ENCODE data around the gene CAPS2.
"Not testable (repeated sequence)": the region's sequence is repeated elsewhere in the genome, so short reads cannot be mapped to it uniquely, and the experiment has no call there.

The CAPS2 gene

DNA sequence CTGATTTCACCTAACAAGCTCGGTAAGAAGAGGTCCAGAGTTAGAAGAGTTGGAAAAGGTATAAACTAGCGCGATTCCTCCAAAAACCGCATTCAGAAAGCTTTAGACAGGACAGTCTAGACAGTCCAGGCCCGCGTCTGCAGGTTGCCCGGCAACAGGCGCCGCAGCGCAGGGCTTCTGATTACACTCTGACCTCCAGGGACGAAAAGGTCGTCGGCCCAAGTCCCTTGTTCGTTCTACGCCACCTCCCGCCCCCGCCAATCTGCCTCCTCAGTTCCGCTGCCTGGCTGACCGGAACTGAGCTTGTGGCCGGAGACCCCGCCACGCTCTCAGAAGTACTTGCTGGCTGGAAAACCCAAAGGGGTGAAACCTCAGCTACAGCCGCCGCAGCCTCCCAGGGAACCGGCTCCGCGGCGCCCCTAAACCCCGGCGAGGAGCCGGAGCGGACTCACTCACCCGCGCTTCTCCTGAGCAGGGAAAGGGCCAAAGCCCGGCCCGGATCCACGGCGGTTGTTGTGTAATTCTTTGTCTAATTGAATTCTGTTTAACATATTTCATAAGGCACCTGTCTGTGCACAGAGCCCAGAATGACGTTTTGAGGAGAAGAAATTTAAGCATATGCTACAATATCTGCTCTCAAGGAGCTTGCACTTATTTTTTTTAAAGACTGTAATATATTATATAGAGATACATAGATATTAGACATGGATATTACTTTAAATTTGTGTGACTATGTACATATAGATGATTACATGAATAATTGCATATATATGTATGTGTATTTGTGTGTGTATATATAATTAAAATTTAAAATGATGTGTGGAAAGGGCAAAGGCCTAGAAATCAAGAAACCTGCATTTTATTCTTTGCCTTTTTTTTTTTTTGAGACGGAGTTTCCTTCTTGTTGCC, at the start of gene CAPS2:
CAPS2 (minus strand) TSS at position 407 of the 909 bp plus-strand sequence. CDS start 3,826 bp downstream, outside the sequence.
- DNase-seq, result peak; percentile 32 to 63

DNA sequence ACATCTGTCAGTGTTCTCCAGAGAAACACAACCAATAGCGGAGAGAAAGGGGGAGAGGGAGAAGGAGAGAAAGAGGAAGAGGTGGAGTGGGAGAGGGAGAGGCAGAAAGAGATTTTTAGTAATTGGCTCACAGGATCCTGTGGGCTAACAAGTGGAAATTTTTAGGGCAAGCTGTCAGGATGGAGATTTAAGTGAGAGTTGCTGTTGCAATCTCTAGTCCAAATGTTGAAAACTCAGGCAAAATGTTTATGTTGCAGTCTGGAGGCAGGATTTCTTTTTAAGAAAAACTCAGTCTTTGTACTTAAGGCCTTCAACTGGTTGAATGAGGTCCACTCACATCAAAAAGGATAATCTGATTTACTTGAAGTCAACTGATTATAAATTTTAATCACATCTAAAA, 48.2 kb upstream of the CAPS2 start:
- no peak for DNase-seq

DNA sequence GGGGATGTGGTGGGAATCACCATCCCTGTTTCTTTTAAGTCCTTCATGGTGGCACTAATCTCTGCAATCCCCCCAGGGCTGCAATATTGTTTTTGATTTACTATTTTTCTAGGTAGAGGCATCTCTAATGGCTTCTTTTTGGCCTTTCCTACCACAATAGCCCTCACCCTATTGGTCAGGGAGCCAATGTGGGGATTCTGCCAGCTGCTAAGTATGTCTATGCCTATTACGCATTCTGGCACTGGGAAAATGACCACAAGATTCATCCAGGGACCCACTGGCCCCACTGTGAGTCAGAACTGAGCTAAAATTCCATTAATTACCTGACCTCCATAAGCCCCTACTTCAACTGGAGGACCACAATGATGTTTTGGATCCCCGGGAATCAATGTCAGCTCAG, 44.8 kb upstream of the CAPS2 start:
- DNase-seq, result no peak

DNA sequence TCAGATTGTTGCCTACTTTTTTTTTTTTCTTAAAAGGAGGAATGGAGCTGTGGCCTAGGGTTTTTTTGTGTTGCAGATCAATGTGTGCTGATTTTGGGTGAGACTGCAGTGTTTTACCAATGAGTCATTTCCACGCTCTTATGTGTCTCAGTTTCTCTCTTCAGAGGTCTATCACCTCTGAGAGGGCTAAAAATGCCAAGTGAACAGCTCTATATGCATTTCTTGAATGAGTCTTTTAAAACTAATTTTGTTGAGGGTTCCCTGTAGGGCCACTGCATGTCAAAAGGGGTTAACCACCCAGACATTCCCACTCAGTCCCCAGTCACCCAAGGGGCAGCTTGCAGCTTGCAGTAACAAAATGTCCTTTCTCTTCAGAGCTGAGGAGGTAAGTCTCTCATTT, 36.5 kb upstream of the CAPS2 start:
- no peak for DNase-seq

DNA sequence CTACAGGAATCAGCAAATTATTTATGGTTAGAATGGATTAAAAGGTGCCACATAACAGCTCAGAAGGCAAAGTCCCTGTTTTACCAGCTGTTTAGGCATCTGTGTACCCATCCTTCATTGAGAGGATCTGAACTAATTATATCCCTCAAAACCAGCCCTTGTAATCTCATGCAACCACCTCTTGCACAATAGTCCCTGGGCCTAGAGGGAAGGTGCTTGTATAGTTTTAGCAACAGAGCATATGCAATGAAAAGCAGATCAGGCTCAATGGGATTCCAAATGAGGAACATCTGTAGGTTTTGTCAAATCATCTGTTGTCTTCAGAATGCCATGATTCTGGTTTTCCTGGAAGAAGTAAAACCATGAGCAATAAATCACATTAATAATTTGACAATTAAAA, 34.8 kb upstream of the CAPS2 start:
- DNase-seq, result no peak

DNA sequence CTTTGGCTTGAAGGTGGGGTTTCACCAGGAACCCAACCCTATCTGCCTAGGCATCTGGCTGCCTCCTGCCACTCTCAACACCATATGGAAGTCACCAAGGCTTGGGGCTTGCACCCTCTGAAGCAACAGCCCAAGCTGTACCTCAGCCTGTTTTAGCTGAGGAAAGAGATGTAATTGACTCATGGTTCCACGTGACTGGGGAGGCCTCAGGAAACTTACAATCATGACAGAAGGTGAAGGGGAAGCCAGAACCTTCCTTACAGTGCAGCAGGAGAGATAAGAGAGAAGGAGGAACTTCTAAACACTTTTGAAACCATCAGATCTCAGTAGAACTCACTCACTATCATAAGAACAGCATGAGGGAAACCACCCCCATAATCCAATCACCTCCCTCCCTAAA, 31.3 kb upstream of the CAPS2 start:
- no peak for DNase-seq

DNA sequence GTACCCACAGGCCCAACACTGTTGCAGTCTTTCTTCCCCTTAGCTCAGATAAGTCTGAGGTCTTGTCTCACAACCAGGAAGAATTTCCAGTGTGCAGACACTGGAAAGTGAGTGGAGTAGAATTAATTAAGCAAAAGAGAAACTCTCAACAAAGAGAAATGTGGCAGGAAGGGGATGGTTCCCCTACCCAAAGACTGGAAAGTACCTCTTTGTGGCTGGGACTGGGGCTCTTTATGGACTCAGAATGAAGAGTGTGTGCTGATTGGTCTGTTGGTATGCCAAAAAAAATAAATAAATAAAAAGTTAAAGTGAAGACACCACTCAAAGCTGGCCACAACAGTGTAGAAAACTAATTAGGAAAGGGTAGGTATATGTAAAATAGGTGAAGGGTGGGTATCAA, 30.8 kb upstream of the CAPS2 start:
- DNase-seq, result no peak

DNA sequence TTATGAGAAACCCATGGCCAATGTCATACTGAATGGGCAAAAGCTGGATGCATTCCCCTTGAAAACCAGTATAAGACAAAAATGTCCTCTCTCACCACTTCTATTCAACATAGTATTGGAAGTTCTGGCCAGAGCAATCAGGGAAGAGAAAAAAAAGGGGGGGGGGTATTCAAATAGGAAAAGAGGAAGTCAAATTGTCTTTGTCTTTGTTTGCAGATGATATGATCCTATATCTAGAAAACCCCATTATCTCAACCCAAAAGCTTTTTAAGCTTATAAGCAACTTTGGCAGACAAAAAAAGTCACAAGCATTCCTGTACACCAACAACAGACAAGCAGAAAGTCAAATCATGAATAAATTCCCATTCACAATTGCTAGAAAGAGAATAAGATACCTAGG, 23.9 kb upstream of the CAPS2 start:
- no peak for DNase-seq

DNA sequence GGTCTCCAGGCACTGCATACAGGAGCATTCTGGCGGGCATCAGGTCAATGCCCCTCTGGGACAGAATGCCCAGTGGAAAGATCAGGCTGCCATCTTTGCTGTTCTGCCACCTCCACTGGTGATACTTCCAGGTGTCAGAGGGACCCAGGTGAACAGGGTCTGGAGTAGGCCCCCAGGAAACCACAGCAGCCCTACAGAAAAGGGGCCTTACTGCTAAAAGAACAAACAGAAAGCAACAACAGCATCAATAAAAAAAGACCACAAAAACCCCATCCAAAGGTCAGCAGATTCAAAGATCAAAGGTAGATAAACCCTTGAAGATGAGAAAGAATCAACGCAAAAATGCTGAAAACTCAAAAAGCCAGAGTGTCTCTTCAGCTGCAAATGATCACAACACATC, 20.3 kb upstream of the CAPS2 start:
- no peak for DNase-seq

DNA sequence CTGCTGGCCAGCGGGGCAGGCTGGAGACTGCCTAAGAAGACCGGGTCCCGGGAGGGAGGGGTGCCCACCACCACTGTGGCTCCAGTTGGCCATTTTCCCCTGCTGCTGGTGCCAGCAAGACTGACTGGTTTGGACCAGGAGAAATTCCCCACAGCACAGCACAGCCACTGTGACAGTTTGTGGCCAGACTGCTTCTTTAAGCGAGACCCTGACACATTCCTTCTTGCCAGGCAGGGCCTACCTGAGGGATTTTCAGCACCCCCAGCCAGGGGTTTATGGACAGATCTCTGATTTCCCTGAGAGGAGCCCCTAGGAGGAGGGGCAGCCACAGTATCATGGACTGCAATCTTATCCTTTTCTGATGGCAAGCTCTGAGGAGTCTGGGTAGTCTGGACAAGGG, 19.8 kb upstream of the CAPS2 start:
- no peak for DNase-seq

DNA sequence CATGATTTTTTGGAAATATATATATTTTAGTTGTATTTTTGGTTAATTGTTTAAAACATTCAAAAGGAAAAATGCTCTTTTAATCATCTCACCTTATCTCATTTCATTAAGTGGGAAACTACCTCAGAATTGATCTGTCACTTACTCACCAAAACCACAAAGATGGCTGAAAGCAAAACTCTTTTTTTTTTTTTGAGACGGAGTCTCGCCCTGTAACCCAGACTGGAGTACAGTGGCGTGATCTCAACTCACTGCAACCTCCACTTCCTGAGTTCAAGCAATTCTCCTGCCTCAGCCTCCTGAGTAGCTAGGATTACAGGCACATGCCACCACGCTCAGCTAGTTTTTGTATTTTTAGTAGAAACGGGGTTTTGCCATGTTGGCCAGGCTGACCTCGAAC, 16.1 kb upstream of the CAPS2 start:
- DNase-seq, result not testable (repeated sequence)

DNA sequence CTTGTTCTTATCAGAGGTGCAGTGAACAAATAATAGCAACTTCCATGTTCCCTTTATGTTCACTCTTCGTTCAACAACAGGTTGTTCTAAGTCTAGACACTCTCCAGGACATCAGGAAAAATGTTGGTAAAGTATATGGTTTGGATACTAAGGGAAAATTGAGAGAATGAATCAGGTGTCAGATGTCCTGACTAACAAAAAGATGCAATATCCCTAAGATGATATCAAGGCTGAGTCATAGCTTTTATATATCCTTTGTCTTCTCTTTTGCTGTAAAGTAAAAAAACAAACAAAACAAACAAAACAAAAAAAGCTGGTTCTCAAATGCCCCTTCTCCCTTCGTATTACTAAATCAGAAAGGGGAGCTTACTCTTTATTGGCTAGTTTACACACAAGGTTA, 15.4 kb upstream of the CAPS2 start:
- DNase-seq, result no peak

DNA sequence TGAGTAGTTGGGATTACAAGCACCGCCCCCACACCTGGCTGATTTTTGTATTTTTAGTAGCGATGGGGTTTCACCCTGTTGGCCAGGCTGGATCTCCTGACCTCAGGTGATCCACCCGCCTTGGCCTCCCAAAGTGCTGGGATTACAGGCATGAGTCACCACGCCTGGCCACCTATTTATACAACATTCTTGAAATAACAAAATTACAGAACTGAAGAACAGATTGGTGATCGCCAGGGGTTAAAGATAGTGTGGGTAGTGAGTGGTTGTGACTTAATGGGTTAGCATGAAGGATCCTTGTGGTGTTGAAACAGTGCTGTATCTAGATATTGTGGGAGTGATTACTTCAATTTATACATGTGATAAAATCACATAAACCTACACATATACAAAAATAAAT, 11.7 kb upstream of the CAPS2 start:
- DNase-seq, result no peak

DNA sequence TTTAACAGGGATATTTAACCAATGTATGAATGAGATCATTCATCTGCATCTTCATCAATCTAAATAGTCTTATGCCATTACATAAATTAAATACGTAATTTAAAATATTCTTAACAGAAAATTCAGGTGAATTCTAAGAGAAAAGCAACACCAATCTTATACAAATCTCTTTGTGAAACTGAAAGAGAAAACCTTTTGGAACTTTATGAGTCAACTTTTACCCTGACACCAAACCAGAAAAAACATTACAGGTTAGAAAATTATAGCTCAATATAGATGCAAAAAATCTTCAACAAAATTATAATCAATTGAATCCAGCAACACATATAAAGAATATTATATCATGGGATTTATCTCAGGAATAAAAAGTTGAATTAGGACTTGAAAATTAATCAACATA, 7.8 kb upstream of the CAPS2 start:
- no peak for DNase-seq

DNA sequence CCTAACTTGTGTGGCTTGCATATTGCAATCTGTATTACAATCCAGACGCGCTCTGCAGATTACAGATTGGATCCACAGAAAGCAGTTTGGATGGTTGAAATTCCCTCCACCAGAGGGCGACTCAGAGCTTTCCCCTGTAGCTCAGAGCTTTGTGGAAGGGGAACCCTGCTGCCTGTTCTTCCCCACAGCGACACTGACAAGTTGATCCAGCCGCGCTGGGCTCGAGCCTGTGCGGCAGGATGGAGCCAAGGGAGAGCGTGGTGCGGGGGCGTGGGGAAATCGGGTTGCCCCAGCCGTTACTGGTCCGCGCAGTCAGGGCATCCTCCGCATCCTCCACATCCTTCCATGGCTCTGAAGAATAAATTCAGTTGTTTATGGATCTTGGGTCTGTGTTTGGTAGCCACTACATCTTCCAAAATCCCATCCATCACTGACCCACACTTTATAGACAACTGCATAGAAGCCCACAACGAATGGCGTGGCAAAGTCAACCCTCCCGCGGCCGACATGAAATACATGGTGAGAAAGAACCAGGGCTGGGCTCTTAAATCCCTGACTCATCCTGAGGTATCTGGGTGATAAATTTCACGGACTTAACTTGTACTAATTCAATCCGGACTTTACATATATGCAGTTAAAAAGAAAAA, 4.4 kb upstream of the CAPS2 start, which contains the start of gene GLIPR1L1:
GLIPR1L1 (plus strand) TSS at position 287 of the 647 bp plus-strand sequence; CDS start at position 346, 59 bp downstream.
- peak; percentile 74 for DNase-seq

DNA sequence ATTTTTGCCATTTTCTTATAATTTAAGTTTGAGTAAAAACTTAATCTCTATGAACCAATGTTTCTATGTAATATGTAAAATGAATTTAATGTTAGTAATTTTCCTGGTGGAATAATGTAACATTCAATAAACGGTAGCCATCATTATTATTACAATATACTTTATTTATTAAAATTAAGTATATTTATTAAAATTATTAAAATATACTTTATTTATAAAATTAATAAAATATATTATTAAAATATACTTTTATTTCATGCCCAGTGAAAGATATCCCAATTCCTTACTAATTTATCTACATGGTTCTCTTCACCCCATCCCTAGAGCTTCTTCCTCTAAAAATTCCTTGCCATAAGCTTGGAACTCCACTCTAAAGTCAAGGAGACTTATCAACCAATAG, 2.5 kb downstream of the CAPS2 start:
- no peak for DNase-seq

DNA sequence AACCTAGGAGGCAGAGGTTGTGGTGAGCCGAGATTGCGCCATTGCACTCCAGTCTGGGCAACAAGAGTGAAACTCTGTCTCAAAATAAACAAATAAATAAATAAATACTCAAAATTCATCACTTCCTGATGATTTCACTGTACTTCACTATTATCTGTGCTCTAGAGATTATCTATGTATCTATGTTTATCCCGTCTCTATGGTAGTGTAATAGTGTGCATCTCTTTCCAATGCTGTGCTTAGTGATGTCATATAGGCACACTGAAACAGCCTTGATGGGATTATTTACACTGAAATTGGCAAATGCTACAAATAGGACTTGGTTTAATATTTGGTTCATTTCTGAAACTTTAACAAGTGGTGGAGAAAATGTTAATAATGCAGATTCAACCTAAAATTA, 6.5 kb downstream of the CAPS2 start:
- DNase-seq, result no peak

DNA sequence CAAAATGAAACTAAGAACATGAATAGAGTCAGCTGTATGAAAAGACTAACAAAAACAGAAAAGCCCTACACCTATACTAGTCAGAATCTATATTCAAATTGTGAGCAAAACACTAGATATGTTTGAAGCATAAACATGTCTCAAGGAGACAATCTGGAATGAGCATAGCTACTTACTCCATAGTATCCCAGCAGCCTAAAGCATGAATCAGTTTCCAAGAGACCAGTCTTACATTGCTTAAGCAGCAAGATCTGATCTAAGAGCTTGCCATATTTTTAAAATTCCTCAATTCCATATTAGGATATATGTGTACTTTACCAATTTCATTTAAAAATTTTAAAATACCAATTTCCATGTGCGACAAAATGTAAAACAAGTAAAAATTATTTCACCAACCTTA, 7.7 kb downstream of the CAPS2 start:
- DNase-seq, result no peak

DNA sequence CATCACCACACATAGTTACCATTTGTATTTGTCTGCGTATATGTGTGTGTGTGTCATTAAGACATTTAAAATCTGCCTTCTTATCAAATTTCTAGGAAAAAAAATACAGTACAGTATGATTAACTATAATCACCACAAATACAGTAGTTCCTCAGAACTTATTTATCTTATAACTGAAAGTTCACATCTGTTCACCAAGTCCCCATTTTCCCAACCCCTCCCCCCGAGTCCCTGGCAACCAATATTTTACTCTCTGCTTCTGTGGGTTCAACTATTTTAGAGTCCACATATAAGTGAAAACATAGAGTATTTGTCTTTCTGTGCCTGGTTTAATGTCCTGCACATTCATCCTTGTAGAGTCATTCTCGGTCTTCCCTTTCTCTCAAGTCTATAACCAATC, 12.3 kb downstream of the CAPS2 start:
- DNase-seq, result no peak

DNA sequence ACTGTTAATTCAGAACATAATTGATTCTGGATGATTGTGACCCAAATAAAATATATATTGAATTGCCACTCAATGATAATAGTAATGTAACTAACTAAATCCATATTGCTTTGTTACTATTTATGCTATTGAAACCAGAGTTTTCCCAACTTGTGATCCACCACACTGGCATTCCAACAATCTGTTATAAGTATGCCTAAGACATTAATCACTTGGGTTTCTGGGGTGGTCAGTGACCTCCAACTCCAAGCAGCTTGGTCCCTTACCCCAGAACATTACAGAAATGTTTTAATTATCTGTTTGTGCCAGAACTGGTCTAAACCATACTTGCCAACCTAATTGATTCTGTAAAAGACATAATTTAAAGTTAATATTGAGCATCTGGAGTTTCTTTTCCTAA, 14.6 kb downstream of the CAPS2 start:
- DNase-seq, result no peak

DNA sequence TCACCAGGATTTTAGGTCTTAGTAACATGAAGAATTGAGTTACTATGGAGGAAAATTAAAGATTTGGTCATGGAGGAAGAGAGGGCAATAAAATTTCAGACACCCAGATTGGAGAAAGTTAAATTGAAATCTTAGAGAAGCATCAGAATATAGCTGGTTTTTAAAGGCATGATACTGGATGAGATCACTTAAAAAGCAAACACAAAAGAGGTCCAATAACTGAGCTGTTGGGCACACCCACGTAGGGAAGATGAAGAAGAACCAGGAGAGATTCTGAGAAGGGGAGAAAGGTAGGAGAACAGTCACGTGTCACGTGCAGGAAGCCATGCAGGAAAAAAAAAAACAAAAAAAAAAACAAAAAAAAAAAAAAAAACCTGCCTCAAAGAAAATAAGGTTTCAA, 18.8 kb downstream of the CAPS2 start:
- no peak for DNase-seq

DNA sequence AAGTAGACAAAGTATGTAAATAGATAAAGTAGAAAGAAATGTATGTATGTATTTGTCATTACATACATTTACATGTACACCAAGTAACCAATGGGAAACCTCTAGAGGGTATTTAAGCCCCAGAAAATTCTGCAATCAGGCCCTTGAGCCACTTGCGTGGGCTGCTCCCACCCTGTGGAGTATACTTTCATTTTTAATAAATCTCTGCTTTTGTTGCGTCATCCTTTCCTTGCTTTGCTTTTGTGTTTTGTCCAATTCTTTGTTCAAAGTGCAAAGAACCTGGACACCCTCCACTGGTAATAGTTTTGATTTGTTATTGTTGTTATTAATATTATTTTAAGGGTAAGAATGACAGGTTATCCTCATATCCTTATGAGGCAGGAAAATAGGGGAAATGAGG, 21.8 kb downstream of the CAPS2 start:
- DNase-seq, result no peak

DNA sequence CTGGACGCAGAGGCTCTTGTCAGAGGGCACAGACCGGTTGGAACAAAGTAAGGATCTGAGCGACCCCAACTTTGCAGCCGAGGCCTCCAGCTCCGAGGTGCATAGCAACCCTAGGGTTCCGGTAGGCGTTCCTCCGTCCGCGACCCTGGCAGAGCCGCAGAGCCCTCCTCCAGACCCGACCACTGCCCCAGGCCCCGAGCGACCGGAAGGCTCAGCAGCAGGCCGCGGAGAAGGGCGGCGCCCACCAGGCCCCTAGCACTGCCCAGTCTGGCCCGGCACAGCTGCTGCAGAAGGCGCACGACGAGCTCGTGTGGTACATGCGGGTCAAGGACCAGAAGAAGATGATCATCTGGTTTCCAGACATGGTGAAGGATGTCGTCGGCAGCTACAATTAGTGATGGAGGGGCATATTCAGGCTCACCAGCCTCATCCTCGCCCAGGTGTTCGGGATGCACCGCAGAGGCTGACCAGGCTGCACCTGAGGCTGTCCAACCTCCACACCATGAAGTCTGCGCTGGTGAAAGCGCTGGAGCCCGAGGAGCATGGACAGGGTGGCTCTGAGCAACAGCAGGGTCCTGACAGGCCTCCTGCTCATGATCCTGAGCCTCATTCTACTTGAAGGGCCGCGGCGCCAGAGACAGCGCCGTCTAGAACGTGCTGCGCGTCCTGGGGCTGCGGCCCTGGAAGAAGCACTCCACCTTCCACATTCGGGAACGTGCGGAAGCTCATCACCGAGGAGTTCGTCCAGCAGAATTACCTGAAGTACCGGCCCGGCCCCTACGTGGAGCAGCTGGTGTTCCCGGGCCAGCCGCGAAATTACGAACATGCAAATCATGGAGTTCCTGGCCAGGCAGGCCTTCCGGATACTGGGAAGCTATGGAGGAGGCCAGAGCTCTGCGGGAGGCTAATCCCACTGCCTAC, 24.5 kb downstream of the CAPS2 start:
- no peak for DNase-seq

Measured in stimulated activated CD4-positive, alpha-beta T cell treated with anti-CD3 and anti-CD28 coated beads, Interleukin-4, amount 100 ng/mL, for 4 hours (primary cell).